HepG2 (cell line): ENCODE results near the gene ZBP1. TPM values are rescaled to one million over a fixed set of nuclear protein-coding genes. Genes with fewer than 3 reads are reported as not detected.
A peak's percentile ranks its signal among the peaks of the same experiment; 100 is the strongest.

ENCODE experiments used
- FOXP4 ChIP-seq: sonication (generic); formaldehyde crosslinking; IDR thresholded peaks from 2 replicates; pipeline ENCODE4 v1.4.0; 2020; ENCODE audit warnings: missing genetic modification reagents
- IKZF5 ChIP-seq: IDR thresholded peaks from 2 replicates; pipeline ENCODE4 v1.6.1; 2018; ENCODE audit warnings: missing genetic modification reagents, mild to moderate bottlenecking, missing compliant biosample characterization
- NFE2L2 ChIP-seq: fragments of 150-350 bp; IDR thresholded peaks from 2 replicates; pipeline ENCODE4 v1.6.1; 2014; ENCODE audit warnings: low read length
- POLR2AphosphoS2 ChIP-seq: IDR thresholded peaks from 2 replicates; pipeline ENCODE4 v1.6.1; 2011; ENCODE audit warnings: low read depth, low read length, improper control_type of control experiment
- PRDM15 ChIP-seq: sonication (generic); formaldehyde crosslinking; IDR thresholded peaks from 2 replicates; pipeline ENCODE4 v1.4.0; 2020; ENCODE audit warnings: missing genetic modification reagents
- SRSF4 ChIP-seq: fragments of 200-400 bp; formaldehyde crosslinking; IDR thresholded peaks from one replicate; pipeline ENCODE4 v1.6.1; 2018; ENCODE audit warnings: mild to moderate bottlenecking, low read depth, low read length, moderate library complexity; ENCODE audit not compliant: poor library complexity, severe bottlenecking
- ZBTB1 ChIP-seq: sonication (generic); formaldehyde crosslinking; IDR thresholded peaks from 2 replicates; pipeline ENCODE4 v1.4.0; 2020; ENCODE audit warnings: missing genetic modification reagents, borderline replicate concordance
- ZNF276 ChIP-seq: sonication (generic); formaldehyde crosslinking; IDR thresholded peaks from 2 replicates; pipeline ENCODE4 v1.4.0; 2020; ENCODE audit warnings: mild to moderate bottlenecking, low read depth, missing genetic modification reagents
- ZNF510 ChIP-seq: sonication (generic); formaldehyde crosslinking; IDR thresholded peaks from 2 replicates; pipeline ENCODE4 v1.4.0; 2020; ENCODE audit warnings: low read depth, mild to moderate bottlenecking, missing genetic modification reagents
- ZNF580 ChIP-seq: IDR thresholded peaks from 2 replicates; pipeline ENCODE4 v1.6.1; 2016; ENCODE audit warnings: low read depth, borderline replicate concordance
- ZNF770 ChIP-seq: sonication (generic); formaldehyde crosslinking; IDR thresholded peaks from 2 replicates; pipeline ENCODE4 v1.5.0; 2020; ENCODE audit warnings: mild to moderate bottlenecking, missing genetic modification reagents
- polyA plus RNA-seq, 8 experiments: library from polyadenylated mRNA; depleted of rRNA in 3 of 8; stranded (reverse) in 7 of 8; unstranded in 1 of 8; fragments of >200 nt; fragmentation: Illumina TruSeq in 4 of 8; extraction: Trizol in 4 of 8; gene quantifications; 2 replicates each; pipeline versions ENCODE4 v1.2.1 to v1.2.3, GENCODE V29; 2011 to 2016; ENCODE audit warnings: low read depth in 4 of 8, missing spikeins in 1 of 8, mixed read lengths in 1 of 8; ENCODE audit not compliant: insufficient read depth in 1 of 8
- total RNA-seq, 5 experiments: library from RNA; depleted of rRNA; stranded (reverse); fragments of >200 nt; fragmentation: Illumina TruSeq; extraction: Trizol; gene quantifications; 2 replicates each; pipeline ENCODE4 v1.2.3, GENCODE V29; 2016; ENCODE audit warnings: low read depth in 1 of 5

The ZBP1 gene
- total and polyA plus RNA-seq, 2 of the 13 experiments (the other 11 are each of a cell fraction or from before 2014, with no cell fraction given): not detected

- TF ChIP-seq PRDM15 (no peak), FOXP4 (CRISPR knock-in tag) (peak; percentile 66), ZNF580 (CRISPR knock-in tag) (0 out of 2 replicates have a peak, but pooled peaks have one; percentile 52), IKZF5 (peak; percentile 40; the same call in 1 of the 2 replicates), NFE2L2 (no peak), SRSF4 (no peak), ZBTB1 (CRISPR knock-in tag) (no peak), POLR2AphosphoS2 (no peak), ZNF276 (CRISPR knock-in tag) (no peak), ZNF510 (CRISPR knock-in tag) (no peak), ZNF770 (CRISPR knock-in tag) (no peak)
Observed at GRCh38 chr20:57586370-57586793, 33.8 kb downstream of the ZBP1 start (continued).
